HG02938 (cell line): ENCODE measurements around the gene XG.
"Not testable (repeated sequence)": the region's sequence is repeated elsewhere in the genome, so short reads cannot be mapped to it uniquely, and the experiment has no call there.

Experiments used
- ATAC-seq: cut with Tn5 transposase; IDR thresholded peaks from one replicate; pipeline ENCODE4 v1.9.1; 2021; ENCODE audit warnings: mild to moderate bottlenecking, moderate library complexity; ENCODE audit not compliant: unreplicated experiment

Gene XG

GRCh38 chrX:2774776-2775175 lies 22.9 kb downstream of the XG start:
- no peak for ATAC-seq

GRCh38 chrX:2780472-2781225 lies 28.8 kb downstream of the XG start:
- not testable (repeated sequence) for ATAC-seq

GRCh38 chrX:2781226-2781571 lies 29.4 kb downstream of the XG start:
- no peak for ATAC-seq

GRCh38 chrX:2781698-2782097 lies 29.9 kb downstream of the XG start:
- ATAC-seq: no peak

- no peak for ATAC-seq
Measured at GRCh38 chrX:2782171-2782570, 30.3 kb downstream of the XG start.

GRCh38 chrX:2782778-2783177 lies 30.9 kb downstream of the XG start:
- ATAC-seq: no peak

GRCh38 chrX:2784026-2784425 lies 32.2 kb downstream of the XG start:
- no peak for ATAC-seq

- no peak for ATAC-seq
Measured at GRCh38 chrX:2785538-2785937, 33.7 kb downstream of the XG start.

- ATAC-seq: no peak
Measured at GRCh38 chrX:2788980-2789379, 37.1 kb downstream of the XG start.

- no peak for ATAC-seq
Measured at GRCh38 chrX:2789569-2789968, 37.7 kb downstream of the XG start.

GRCh38 chrX:2793752-2794151 lies 41.9 kb downstream of the XG start:
- no peak for ATAC-seq

GRCh38 chrX:2794336-2794735 lies 42.5 kb downstream of the XG start:
- ATAC-seq: no peak

- ATAC-seq: not testable (repeated sequence)
Measured at GRCh38 chrX:2796808-2797207, 45.0 kb downstream of the XG start.

- no peak for ATAC-seq
Measured at GRCh38 chrX:2799369-2799768, 47.5 kb downstream of the XG start.

GRCh38 chrX:2799980-2800379 lies 48.1 kb downstream of the XG start:
- not testable (repeated sequence) for ATAC-seq

- no peak for ATAC-seq
Measured at GRCh38 chrX:2801223-2801622, 49.4 kb downstream of the XG start.

- not testable (repeated sequence) for ATAC-seq
Measured at GRCh38 chrX:2802376-2803090, 50.7 kb downstream of the XG start.

- ATAC-seq: not testable (repeated sequence)
Measured at GRCh38 chrX:2803486-2803885, 51.6 kb downstream of the XG start.

GRCh38 chrX:2804106-2804843 lies 52.4 kb downstream of the XG start:
- not testable (repeated sequence) for ATAC-seq

GRCh38 chrX:2804858-2805257 lies 53.0 kb downstream of the XG start:
- ATAC-seq: not testable (repeated sequence)

- ATAC-seq: no peak
Measured at GRCh38 chrX:2811271-2811670, 59.4 kb downstream of the XG start.
